Tibial nerve (tissue), 4 donors: Measurements from ENCODE around the gene SULT1A3. TPM values are rescaled to one million over a fixed set of nuclear protein-coding genes. Genes with fewer than 3 reads are reported as not detected.
"Not testable (repeated sequence)": the region's sequence is repeated elsewhere in the genome, so short reads cannot be mapped to it uniquely, and the experiment has no call there.

ENCODE experiments used
- DNase-seq, 2 donors: peaks; one replicate each; pipeline ENCODE4 v3.0.0-alpha.2; 2019; ENCODE audit warnings: low spot score in 2 of 2
- H3K27ac ChIP-seq, 4 donors: fragments of 200-600 bp; sonication (generic) in 3 of 4; one replicate each; pipeline ENCODE4 v1.5.1; 2017 to 2019; ENCODE audit warnings: mild to moderate bottlenecking in 1 of 4
- H3K27me3 ChIP-seq, 2 donors: fragments of 200-600 bp; sonication (generic) in 1 of 2; one replicate each; pipeline versions ENCODE4 v1.5.1 to v1.6.0; 2017 to 2019
- H3K36me3 ChIP-seq, 3 donors: fragments of 200-600 bp; sonication (generic); one replicate each; pipeline ENCODE4 v1.5.1; 2018 to 2019
- H3K4me1 ChIP-seq, 4 donors: fragments of 200-600 bp; sonication (generic) in 3 of 4; one replicate each; pipeline ENCODE4 v1.5.1; 2017 to 2019
- H3K4me3 ChIP-seq, 4 donors: fragments of 200-600 bp; sonication (generic) in 3 of 4; one replicate each; pipeline ENCODE4 v1.5.1; 2017 to 2019; ENCODE audit warnings: mild to moderate bottlenecking in 1 of 4, moderate library complexity in 1 of 4
- H3K9me3 ChIP-seq, 4 donors: fragments of 200-600 bp; sonication (generic) in 3 of 4; one replicate each; pipeline ENCODE4 v1.5.1; 2017 to 2019
- WGBS, 2 donors: methylation state at CpG; one replicate each; pipeline ENCODE4 v1.1.5; 2018; 5-methylcytosine and 5-hydroxymethylcytosine counted together
- small RNA-seq: library from RNA; depleted of rRNA; stranded (forward); fragments of <200 nt; gene quantifications from one replicate; pipeline ENCODE3, GENCODE V24; 2016
- total RNA-seq, 4 donors: library from RNA; depleted of rRNA; stranded (reverse); fragments of >200 nt; gene quantifications; one replicate each; pipeline ENCODE4 v1.1.0, GENCODE V29; 2016

SULT1A3 gene
- total RNA-seq, 4 donors from 2014 or later, result 9.8 to 55.3 (median 32.9) TPM

DNA sequence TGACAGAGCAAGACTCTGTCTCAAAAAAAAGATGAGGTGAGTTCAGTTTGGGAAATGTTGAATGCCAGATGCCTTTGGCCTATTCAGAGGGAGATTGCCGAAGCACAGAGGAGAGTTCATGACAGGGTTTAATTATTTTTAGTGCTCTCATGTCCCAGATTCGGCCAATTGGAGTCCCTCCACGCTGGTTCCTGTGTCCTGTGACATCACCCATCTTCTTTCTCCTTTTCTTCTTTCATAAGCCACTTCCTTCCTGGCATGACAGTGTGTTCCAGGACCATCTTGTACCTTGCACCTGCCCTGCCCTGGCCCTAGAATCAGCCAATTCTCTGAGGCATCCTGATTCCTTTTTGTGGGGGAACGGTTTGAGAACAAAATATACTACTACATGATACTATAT is 12.4 kb downstream of the SULT1A3 start:
- H3K27me3 ChIP-seq, H3K4me1 ChIP-seq, H3K36me3 ChIP-seq, H3K9me3 ChIP-seq, H3K27ac ChIP-seq, DNase-seq, H3K4me3 ChIP-seq: not testable (repeated sequence)
- WGBS, 2 donors, result no CpG with 5 or more reads among the region's 4 CpGs

- not testable (repeated sequence) for H3K9me3 ChIP-seq, H3K27ac ChIP-seq, H3K4me1 ChIP-seq, H3K36me3 ChIP-seq, H3K27me3 ChIP-seq, H3K4me3 ChIP-seq
- 87 to 100% methylated on average over 1 to 3 of the region's 5 CpGs for WGBS, 2 donors
- DNase-seq, result peak in 1 of 2 donors; percentile 8
Observed at GRCh38 chr16:30217082-30217481, 18.0 kb downstream of the SULT1A3 start.

DNA sequence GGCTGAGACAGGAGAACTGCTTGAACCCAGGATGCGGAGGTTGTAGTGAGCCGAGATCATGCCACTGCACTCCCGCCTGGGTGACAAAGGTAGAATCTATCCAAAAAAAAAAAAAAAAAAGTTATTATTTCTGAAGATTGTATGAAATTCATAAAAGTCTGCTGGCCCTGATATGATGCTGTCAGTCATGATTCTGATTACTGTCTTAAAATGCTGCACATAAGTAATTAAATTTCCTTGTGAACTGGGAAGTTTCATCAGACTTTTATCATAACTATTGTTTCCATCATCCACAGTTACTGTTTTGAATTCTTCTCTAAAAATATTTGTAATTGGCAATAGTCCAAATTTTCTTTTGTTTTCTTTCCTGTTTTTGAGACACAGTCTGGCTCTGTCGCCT is 49.3 kb downstream of the SULT1A3 start, which contains the start of gene NPIPB13:
TSS of gene NPIPB13 (minus strand) at position 101 of the 400 bp plus-strand sequence. CDS start 2,906 bp downstream, outside the sequence.
- not testable (repeated sequence) for H3K36me3 ChIP-seq, H3K27ac ChIP-seq, DNase-seq

More for the DNA sequence above, 49.3 kb downstream of the SULT1A3 start, which contains the start of gene NPIPB13:
- not testable (repeated sequence) for H3K27me3 ChIP-seq, H3K4me1 ChIP-seq, H3K4me3 ChIP-seq, H3K9me3 ChIP-seq
- no CpG with 5 or more reads among the region's 4 CpGs for WGBS, 2 donors

Small RNA genes lying within 50 kb of the gene (small RNA-seq; reads per million reads assigned to genes)
- gene AC106782.4, result not detected

Other genes starting within 250 kb of the SULT1A3 start
- 100 to 1,000 TPM in 2 of 4 donors, 10 to 100 TPM in 2; 83.1 to 144 (median 103) TPM for gene TMEM219, start 237.2 kb upstream of the SULT1A3 start, total RNA-seq
- 10 to 100 TPM; 51.3 to 88.8 (median 66.0) TPM for gene TAOK2, start 225.4 kb upstream of the SULT1A3 start, total RNA-seq
- 10 to 100 TPM; 12.6 to 26.7 (median 22.6) TPM for gene HIRIP3, start 203.6 kb upstream of the SULT1A3 start, total RNA-seq
- gene INO80E, start 203.0 kb upstream of the SULT1A3 start, total RNA-seq, result 10 to 100 TPM; 36.6 to 60.4 (median 51.6) TPM
- 1 to 10 TPM in 2 of 4 donors, under 1 TPM in 2; 0.44 to 4.2 (median 1.7) TPM for gene DOC2A, start 188.2 kb upstream of the SULT1A3 start, total RNA-seq
- gene C16orf92, start 176.1 kb upstream of the SULT1A3 start, total RNA-seq, result not detected
- not detected for gene TLCD3B, start 168.0 kb upstream of the SULT1A3 start, total RNA-seq
- gene ALDOA, start 133.5 kb upstream of the SULT1A3 start, total RNA-seq, result 100 to 1,000 TPM; 474 to 649 (median 487) TPM
- gene PPP4C, start 123.3 kb upstream of the SULT1A3 start, total RNA-seq, result 10 to 100 TPM; 21.1 to 54.3 (median 34.3) TPM
- gene TBX6, start 107.3 kb upstream of the SULT1A3 start, total RNA-seq, result 1 to 10 TPM in 1 of 4 donors, under 1 TPM in 2, not detected in 1; 0.66 to 1.5 (median 0.84) TPM
- gene YPEL3, start 103.0 kb upstream of the SULT1A3 start, total RNA-seq, result 100 to 1,000 TPM in 2 of 4 donors, 10 to 100 TPM in 2; 81.9 to 197 (median 122) TPM
- 1 to 10 TPM; 2.8 to 5.2 (median 4.6) TPM for gene GDPD3, start 85.7 kb upstream of the SULT1A3 start, total RNA-seq
- 10 to 100 TPM; 65.5 to 93.0 (median 79.5) TPM for gene MAPK3, start 76.0 kb upstream of the SULT1A3 start, total RNA-seq
- gene CORO1A, start 15.7 kb upstream of the SULT1A3 start, total RNA-seq, result 10 to 100 TPM; 35.0 to 66.9 (median 47.1) TPM
- 100 to 1,000 TPM; 218 to 491 (median 322) TPM for gene BOLA2B, start 5.6 kb upstream of the SULT1A3 start, total RNA-seq
- gene SLX1A, start 5.4 kb upstream of the SULT1A3 start, total RNA-seq, result 10 to 100 TPM; 45.7 to 68.7 (median 52.8) TPM
- gene NPIPB13, start 49.2 kb downstream of the SULT1A3 start, total RNA-seq, result 1 to 10 TPM; 5.1 to 9.6 (median 7.4) TPM
- 10 to 100 TPM; 31.8 to 42.7 (median 36.1) TPM for gene CD2BP2, start 156.1 kb downstream of the SULT1A3 start, total RNA-seq
- gene TBC1D10B, start 171.2 kb downstream of the SULT1A3 start, total RNA-seq, result 10 to 100 TPM; 25.6 to 52.2 (median 31.1) TPM
- gene MYL11, start 175.5 kb downstream of the SULT1A3 start, total RNA-seq, result not detected
- 1 to 10 TPM in 3 of 4 donors, not detected in 1; 1.4 to 4.8 (median 3.6) TPM for gene SEPTIN1, start 183.3 kb downstream of the SULT1A3 start, total RNA-seq
- 1 to 10 TPM; 5.5 to 7.5 (median 7.3) TPM for gene ZNF48, start 196.2 kb downstream of the SULT1A3 start, total RNA-seq
- 10 to 100 TPM; 35.8 to 48.2 (median 43.0) TPM for gene ZNF771, start 208.4 kb downstream of the SULT1A3 start, total RNA-seq
- 10 to 100 TPM; 12.1 to 20.7 (median 16.1) TPM for gene DCTPP1, start 230.8 kb downstream of the SULT1A3 start, total RNA-seq
- gene SEPHS2, start 246.6 kb downstream of the SULT1A3 start, total RNA-seq, result 10 to 100 TPM; 26.2 to 36.5 (median 33.5) TPM